GM21360 (cell line): ENCODE results near the gene KLK7.

Source experiments
- ATAC-seq: cut with Tn5 transposase; IDR thresholded peaks from one replicate; pipeline ENCODE4 v1.9.1; 2021; ENCODE audit warnings: mild to moderate bottlenecking, moderate library complexity; ENCODE audit not compliant: unreplicated experiment

KLK7 gene

GRCh38 chr19:50939596-50939995 is 44.1 kb downstream of the KLK7 start:
- no peak for ATAC-seq

GRCh38 chr19:50933640-50934039 is 50.1 kb downstream of the KLK7 start:
- no peak for ATAC-seq

DNA sequence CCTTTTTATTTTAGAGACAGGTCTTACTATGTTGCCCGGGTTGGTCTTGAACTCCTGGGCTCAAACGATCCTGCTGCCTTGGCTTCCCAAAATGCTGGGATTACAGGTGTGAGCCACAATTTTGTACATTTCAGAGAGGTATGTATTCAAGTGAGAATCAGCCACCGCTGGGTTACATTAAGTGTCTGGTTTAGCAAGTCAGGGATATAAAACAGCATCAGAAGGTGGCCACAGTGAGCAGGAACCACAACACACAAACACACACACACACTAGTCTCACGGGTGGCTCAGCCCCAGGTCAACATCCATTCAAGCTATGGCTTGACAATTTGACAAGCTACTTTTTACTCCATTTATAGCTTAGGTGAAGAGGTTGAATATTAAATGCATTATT is 51.0 kb downstream of the KLK7 start:
- ATAC-seq = no peak

- no peak for ATAC-seq
These were observed 51.6 kb downstream of the KLK7 start for GRCh38 chr19:50932018-50932689.

GRCh38 chr19:50931023-50931422 is 52.7 kb downstream of the KLK7 start:
- no peak for ATAC-seq

GRCh38 chr19:50928831-50929230 is 54.9 kb downstream of the KLK7 start:
- no peak for ATAC-seq
